GM19099 (cell line): Measurements from ENCODE around the gene U2AF1.
"Not testable (repeated sequence)": the region's sequence is repeated elsewhere in the genome, so short reads cannot be mapped to it uniquely, and the experiment has no call there.

Experiments
- POLR2A ChIP-seq: IDR thresholded peaks from 3 replicates; pipeline ENCODE4 v1.6.1; 2011; ENCODE audit warnings: low read depth; ENCODE audit not compliant: insufficient read length; ENCODE audit errors: extremely low read depth

U2AF1 gene

GRCh38 chr21:43106965-43107793, at the start of gene U2AF1:
Gene U2AF1, minus strand, starts transcription at chr21:43107570. Its CDS starts 76 bp downstream, at chr21:43107494.
- TF ChIP-seq POLR2A = not testable (repeated sequence)

- TF ChIP-seq POLR2A = not testable (repeated sequence)
These were observed 32.0 kb downstream of the U2AF1 start, which contains the start of gene CBS for GRCh38 chr21:43075170-43076022. Gene CBS, minus strand, starts transcription at chr21:43075835. Its CDS starts 3,642 bp downstream, at chr21:43072193.
